PC-9 (cell line): ENCODE data around the gene PCDHGA8.

Experiments
- EZH2 ChIP-seq: fragments of 200-600 bp; sonication (generic); IDR thresholded peaks from 2 replicates; pipeline ENCODE4 v1.8.0; 2017; ENCODE audit warnings: antibody characterized with exemption, low read depth
- TF ChIP-seq, protein P1 (sequence below): fragments of 200-600 bp; sonication (generic); conservative IDR thresholded peaks from 2 replicates; pipeline ENCODE4 v1.6.1; 2017; ENCODE audit warnings: mixed run types, antibody characterized with exemption, mild to moderate bottlenecking, moderate library complexity

DNA sequence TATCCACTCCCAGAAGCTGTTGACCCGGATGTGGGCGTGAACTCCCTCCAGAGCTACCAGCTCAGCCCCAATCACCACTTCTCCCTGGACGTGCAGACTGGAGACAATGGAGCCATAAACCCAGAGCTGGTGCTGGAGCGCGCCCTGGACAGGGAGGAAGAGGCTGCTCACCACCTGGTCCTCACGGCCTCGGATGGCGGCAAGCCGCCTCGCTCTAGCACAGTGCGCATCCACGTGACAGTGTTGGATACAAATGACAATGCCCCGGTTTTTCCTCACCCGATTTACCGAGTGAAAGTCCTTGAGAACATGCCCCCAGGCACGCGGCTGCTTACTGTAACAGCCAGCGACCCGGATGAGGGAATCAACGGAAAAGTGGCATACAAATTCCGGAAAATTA lies 834 bp downstream of the PCDHGA8 start:
- TF ChIP-seq, protein P1, sequence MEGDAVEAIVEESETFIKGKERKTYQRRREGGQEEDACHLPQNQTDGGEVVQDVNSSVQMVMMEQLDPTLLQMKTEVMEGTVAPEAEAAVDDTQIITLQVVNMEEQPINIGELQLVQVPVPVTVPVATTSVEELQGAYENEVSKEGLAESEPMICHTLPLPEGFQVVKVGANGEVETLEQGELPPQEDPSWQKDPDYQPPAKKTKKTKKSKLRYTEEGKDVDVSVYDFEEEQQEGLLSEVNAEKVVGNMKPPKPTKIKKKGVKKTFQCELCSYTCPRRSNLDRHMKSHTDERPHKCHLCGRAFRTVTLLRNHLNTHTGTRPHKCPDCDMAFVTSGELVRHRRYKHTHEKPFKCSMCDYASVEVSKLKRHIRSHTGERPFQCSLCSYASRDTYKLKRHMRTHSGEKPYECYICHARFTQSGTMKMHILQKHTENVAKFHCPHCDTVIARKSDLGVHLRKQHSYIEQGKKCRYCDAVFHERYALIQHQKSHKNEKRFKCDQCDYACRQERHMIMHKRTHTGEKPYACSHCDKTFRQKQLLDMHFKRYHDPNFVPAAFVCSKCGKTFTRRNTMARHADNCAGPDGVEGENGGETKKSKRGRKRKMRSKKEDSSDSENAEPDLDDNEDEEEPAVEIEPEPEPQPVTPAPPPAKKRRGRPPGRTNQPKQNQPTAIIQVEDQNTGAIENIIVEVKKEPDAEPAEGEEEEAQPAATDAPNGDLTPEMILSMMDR: no peak
- TF ChIP-seq EZH2: no peak
